HL-60/S4 treated with phorbol 12-myristate 13-acetate at 8.2 ng/mL for 4 days and 3 days (cell line): ENCODE data around the gene LEP.

Experiments used
- in situ Hi-C: fragments of 300-500 bp; cut with MboI; formaldehyde crosslinking; loops from 2 replicates; pipeline ENCODE4 v1.15.0; 2022; ENCODE audit warnings: low sequenced_read_pairs

The LEP gene

DNA sequence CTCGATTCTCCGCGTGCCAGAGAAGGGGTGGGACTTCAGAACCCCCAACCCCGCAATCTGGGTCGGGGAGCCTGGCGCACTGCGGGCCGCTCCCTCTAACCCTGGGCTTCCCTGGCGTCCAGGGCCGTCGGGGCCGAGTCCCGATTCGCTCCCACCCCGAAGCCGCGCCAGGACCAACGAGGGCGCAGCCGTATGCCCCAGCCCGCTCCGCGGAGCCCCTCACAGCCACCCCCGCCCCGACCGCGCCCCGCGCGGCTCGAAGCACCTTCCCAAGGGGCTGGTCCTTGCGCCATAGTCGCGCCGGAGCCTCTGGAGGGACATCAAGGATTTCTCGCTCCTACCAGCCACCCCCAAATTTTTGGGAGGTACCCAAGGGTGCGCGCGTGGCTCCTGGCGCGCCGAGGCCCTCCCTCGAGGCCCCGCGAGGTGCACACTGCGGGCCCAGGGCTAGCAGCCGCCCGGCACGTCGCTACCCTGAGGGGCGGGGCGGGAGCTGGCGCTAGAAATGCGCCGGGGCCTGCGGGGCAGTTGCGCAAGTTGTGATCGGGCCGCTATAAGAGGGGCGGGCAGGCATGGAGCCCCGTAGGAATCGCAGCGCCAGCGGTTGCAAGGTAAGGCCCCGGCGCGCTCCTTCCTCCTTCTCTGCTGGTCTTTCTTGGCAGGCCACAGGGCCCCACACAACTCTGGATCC, at the start of gene LEP:
Gene LEP (plus strand): TSS at position 583 of the 691 bp plus-strand sequence. CDS start 10,741 bp downstream, outside the sequence.
- in situ Hi-C loops, result no loop called here

DNA sequence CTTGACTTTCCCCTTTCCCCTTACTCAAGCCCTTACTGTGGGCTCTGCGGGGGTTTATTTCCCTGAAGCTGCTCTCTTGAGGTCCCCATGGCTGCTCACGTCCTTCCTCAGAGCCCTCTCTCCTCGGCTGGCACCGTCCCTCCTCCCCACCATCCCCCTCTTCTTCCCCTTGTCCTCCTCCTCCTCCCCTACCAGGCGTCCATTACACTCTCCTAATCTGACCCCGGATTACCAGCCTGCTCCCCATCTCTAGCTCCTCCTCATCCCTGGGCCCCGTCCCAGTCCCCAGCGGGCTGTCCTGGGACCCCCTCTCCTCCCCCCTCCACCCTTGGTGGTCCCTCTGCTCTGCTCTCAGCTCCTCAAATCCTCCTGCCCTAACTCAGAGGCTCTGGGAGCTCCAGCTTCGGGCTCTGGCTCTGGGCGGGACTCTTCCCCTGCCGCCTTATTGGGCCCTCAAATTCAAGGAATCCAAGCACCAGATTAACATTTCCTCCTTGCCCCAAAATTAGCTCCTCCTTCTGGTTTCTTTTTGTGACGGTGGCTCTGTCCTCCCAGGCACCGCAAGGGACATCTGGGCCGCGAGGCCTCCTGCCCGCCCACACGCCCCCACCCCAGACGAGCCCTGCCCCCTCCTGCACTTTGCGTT, 48.5 kb upstream of the LEP start:
- in situ Hi-C loops, result no loop called here

DNA sequence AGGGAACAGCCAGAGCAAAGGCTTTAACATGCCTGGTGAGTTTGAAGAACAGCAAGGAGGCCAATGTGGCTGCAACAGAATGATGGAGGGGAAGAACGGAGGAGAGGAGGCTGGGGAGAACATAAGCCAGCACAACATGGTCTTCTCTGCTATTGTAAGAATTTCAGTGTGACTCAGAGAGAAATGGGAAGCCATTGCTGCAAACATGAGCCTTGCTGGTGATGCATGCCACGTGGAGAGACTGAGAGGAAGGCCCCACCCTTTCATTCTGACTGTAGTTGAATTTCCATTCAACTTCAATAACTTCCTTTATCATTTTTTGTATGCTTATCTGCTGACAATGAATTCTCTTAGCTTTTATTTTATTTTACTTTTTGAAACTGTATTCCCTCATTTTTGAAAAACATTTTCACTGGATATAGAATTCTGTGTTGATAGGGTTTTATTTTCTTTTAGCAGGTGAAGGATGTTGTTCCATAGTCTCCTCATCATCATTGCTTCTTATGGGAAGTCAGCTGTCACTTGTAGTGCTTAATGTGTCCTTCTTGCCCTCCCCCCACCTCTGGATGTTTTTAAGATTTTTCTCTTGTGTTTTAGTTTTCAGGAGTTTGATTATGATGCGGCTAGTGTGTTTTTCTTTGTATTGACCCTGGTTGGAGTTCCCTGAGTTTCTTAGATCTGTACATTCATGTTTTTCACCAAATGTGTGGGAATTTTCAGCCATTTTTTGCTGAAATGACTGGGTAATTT, 46.4 kb upstream of the LEP start:
- in situ Hi-C loops, result no loop called here

DNA sequence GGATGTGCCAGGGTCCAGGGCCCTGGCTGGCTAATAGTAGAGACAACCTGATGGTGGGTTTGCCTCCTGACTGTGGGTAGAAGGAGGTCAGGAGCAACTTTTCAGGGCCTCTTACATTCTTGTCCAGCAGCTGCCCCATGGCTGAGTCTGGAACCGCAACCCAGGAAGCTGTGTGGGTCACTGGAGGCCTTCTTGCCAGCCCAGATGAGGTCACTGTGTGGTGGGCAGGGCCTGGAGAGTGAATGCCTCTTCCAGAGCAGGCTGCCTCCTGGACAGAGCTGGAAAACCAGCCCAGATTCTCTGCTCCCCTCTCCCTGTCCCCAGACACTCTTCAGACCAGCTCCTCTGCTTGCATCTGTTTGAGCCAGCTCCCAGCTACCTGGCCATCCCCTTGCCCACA, 43.5 kb upstream of the LEP start:
- in situ Hi-C loops, result no loop called here

DNA sequence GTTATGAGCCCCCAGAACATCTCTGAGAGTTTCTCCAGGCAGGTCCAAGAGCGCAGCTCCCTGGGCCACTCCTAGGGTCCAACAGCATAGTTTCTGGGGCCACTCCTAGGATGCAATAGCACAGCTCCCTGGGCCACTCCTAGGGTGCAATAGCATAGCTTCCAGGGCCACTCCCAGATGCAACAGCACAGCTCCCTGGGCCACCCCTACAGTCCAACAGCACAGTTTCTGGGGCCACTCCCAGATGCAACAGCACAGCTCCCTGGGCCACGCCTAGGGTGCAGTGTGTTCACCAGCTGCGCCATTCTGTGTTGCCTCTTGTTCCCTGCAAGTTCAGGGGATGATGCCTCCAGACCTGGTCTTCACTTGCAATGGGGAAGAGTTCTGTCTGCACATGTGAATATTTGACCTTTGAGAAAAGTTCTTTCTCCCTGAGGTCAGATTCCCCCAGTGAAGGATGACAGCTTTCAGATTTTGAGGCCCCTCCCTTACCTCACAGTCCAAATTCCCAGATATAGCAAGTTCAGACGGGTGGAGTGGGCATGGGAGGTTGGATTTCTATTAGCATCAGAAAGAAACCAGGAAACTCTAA, 43.0 kb upstream of the LEP start:
- in situ Hi-C loops, result no loop called here

GRCh38 chr7:128200376-128200775, 40.7 kb upstream of the LEP start:
- in situ Hi-C loops, result loop anchor here (10.0 kb wide), 1 partner anchor 486 kb away; no protein-coding TSS in a partner anchor

DNA sequence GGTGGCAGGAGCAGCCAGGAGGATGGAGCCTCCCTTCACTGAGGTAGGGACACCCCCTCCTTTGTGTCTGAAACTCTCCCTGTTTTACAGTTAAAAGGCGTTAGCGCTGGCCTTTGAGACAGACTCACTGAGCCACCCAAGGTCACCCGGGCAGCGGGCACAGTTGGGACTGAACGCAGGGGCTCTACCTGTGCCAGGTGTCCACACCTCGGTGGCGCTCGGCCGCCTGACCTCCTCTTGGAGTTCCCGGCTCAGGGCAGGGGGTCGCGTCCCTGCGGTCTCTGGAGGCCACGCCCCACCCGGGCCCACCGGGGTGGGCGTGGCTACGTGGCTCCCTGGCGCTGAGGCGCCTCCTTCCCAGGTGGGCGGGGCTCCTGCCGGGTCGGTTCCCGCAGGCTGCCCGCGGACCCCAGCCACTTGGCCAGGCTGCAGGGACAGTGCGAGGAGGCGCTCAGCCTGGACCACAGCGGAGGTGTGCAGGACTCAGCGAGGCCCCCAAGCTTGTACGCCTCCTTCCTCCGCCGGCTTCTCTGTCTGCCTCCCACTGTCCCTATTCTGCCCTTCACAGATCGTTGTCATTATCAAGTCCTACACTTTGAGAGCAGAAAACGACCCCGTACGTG, 39.9 kb upstream of the LEP start:
- in situ Hi-C loops, result loop anchor here (10.0 kb wide), 1 partner anchor 486 kb away; no protein-coding TSS in a partner anchor

DNA sequence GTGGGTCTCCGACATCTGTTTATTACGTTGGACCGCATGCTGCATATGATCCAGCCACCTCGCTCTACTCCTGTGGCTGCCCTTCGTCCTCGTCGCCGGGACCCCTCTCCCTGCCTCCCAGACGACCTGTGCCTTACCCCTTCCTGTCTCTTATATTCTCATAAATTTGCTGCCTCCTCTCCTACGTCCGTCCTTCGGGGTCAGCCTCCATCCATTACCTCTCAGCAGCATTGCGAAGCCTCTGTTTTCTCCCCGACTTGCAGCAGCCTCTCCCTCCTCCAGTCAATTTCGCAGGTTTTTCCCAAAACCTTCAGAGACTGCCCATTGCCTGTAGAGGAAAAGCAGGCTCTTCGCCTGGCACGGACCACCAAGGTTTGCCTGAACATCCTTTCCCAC, 39.4 kb upstream of the LEP start:
- in situ Hi-C loops, result loop anchor here (10.0 kb wide), 1 partner anchor 487 kb away; no protein-coding TSS in a partner anchor

DNA sequence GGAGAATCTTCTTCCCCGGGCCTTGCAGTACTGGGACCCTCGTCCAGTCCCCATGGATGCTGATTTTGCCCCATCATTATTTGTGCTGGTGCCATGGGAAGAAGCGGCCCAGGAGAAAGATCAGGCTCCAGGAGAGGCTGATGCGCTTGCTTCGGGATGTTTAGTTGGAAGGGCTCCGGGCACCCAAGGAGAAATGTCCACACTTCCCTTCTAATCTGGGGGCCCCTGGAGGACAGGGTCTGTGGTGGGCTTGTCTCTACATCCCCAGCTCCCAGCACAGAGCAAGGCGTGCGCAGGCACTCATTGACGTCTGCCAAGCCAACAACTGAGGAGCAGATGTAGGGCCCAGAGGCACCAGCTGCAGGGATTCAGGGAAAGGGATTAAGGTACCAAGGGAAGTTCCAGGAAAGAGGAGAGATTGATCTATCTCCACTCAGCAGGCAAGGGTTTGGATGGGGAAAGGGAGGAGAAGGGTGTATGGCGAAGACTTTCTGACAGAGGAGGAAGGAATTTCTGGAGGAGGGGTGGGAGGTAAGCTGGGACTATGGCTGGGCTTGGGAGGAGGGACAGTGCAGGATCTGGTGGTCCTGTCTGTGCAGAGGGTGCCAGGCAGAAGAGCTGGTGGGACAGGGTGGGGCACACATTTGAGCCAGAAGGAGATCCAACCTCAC, 38.7 kb upstream of the LEP start:
- in situ Hi-C loops, result loop anchor here (10.0 kb wide), 1 partner anchor 488 kb away; no protein-coding TSS in a partner anchor

DNA sequence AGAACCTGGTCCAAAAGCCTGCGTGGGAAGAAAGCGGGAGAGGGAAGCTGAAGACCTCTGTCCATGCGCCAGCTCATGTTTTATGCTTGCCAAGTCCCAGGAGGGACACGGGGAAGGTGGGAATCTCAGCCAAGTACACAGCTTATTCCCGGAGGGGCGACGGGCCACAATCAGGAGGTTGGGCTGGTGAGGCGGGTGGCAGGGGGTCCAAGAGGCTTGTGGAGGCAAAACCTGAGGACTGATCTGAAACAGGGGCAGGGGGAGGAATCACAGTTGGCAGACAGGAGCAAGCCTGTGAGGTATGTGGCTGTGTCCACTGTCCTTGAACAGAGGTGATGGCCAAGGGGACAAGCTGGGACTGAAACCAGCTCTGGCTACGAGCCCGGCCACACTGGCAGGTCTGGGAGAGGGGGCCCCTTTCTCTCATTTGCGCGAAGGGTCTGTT, 38.0 kb upstream of the LEP start:
- in situ Hi-C loops, result loop anchor here (10.0 kb wide), 1 partner anchor 488 kb away; no protein-coding TSS in a partner anchor

GRCh38 chr7:128203710-128204214, 37.3 kb upstream of the LEP start:
- in situ Hi-C loops, result loop anchor here (10.0 kb wide), 1 partner anchor 489 kb away; no protein-coding TSS in a partner anchor

- in situ Hi-C loops, result loop anchor here (10.0 kb wide), 1 partner anchor 490 kb away; no protein-coding TSS in a partner anchor
Observed at GRCh38 chr7:128204455-128204854, 36.6 kb upstream of the LEP start.

- in situ Hi-C loops, result loop anchor here (10.0 kb wide), 1 partner anchor 490 kb away; no protein-coding TSS in a partner anchor
Observed at GRCh38 chr7:128205068-128205467, 36.0 kb upstream of the LEP start.

GRCh38 chr7:128206017-128206746, 34.9 kb upstream of the LEP start:
- in situ Hi-C loops, result loop anchor here (10.0 kb wide), 1 partner anchor 491 kb away; no protein-coding TSS in a partner anchor

- in situ Hi-C loops, result loop anchor here (10.0 kb wide), 1 partner anchor 492 kb away; no protein-coding TSS in a partner anchor
Observed at GRCh38 chr7:128206747-128207500, 34.2 kb upstream of the LEP start.

DNA sequence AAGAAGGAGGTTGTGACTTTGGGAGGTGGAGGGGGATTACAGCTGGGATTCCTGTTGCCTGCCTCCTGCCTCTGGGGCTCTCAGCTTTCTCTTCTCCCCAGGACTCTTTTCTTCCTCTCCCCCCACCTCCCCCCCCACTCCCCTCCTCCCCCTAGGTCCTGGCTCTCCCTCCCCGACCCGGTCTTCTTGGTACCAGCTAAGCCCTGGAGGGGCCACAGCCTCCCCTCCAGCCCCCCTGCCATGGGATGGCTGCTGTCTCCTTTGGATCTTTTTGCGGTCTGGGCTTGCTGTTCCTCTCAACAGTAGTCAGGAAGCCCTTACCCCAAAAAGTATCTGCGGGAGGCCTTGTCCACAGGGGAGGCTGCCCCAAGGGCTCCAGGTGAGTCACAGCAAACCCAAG, 33.5 kb upstream of the LEP start:
- in situ Hi-C loops, result loop anchor here (10.0 kb wide), 1 partner anchor 493 kb away; no protein-coding TSS in a partner anchor

DNA sequence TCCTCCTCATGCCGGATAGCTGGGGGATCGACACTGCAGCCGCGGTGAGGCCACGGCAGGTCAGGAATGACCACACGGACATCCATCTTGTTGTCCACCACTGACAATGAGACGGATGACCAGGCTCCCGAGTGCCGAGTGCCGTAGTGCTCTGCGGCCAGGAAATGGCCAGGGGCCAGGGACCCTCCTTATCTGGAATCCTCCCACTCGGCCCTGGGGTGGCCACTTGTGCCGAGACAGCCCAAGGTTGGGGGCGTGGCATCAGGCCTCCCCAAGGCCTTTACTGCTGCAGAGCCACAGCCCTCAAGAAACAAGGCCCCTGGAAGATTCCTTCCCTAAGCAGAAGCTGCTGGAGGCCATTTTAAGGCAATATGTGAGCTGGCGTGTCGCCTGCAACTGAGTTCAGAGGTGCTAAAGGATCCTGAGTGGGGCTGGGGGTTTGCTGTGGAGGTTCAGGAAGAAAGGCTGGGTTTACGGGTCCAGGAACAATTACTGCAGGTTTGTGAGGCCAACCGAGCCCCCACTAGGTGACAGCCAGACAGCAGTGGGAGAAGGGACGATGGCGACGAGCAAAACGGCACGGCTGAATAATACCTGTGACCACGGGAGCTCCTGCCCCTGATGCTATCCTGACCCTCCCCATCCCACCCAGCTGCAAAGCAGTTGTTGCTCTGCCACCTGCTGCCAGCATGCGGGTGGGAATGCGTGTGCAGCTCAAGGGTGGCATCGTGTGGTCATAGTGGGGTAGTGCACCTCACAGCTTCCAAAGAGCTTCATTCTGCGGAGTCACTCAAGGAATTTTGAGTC, 31.6 kb upstream of the LEP start:
- in situ Hi-C loops, result loop anchor here (10.0 kb wide), 1 partner anchor 495 kb away; no protein-coding TSS in a partner anchor
